Measurements from ENCODE around the gene SLC17A4.

Gene SLC17A4

GRCh38 chr6:25749837-25750236 is 4.7 kb upstream of the SLC17A4 start:
- TF ChIP-seq CTCF (IDR thresholded peaks at IDR 0.05; ENCODE audit: insufficient read depth, low read depth, low read length, missing control alignments) = no peak
- DNase-seq (ENCODE audit: low read depth) = no peak
- H3K4me3 ChIP-seq (ENCODE audit: low read depth, low read length) = no peak overlapping the region

- no peak for TF ChIP-seq CTCF (IDR thresholded peaks at IDR 0.05; ENCODE audit: insufficient read depth, low read depth, low read length, missing control alignments)
- no peak overlapping the region for H3K4me3 ChIP-seq (ENCODE audit: low read depth, low read length)
- DNase-seq (ENCODE audit: low read depth) = no peak
These were observed 3.6 kb upstream of the SLC17A4 start for GRCh38 chr6:25750906-25751305.

- DNase-seq (ENCODE audit: low read depth) = no peak
- TF ChIP-seq CTCF (IDR thresholded peaks at IDR 0.05; ENCODE audit: insufficient read depth, low read depth, low read length, missing control alignments) = no peak
- no peak overlapping the region for H3K4me3 ChIP-seq (ENCODE audit: low read depth, low read length)
These were observed 1.5 kb upstream of the SLC17A4 start for GRCh38 chr6:25753079-25753478.

- TF ChIP-seq CTCF (IDR thresholded peaks at IDR 0.05; ENCODE audit: insufficient read depth, low read depth, low read length, missing control alignments) = no peak
- H3K4me3 ChIP-seq (ENCODE audit: low read depth, low read length) = no peak overlapping the region
- DNase-seq (ENCODE audit: low read depth) = no peak
These were observed 941 bp downstream of the SLC17A4 start for GRCh38 chr6:25755483-25755882.

GRCh38 chr6:25756382-25757363 is 2.1 kb downstream of the SLC17A4 start:
- no peak overlapping the region for H3K4me3 ChIP-seq (ENCODE audit: low read depth, low read length)
- no peak for TF ChIP-seq CTCF (IDR thresholded peaks at IDR 0.05; ENCODE audit: insufficient read depth, low read depth, low read length, missing control alignments)
- DNase-seq (ENCODE audit: low read depth) = no peak

- no peak overlapping the region for H3K4me3 ChIP-seq (ENCODE audit: low read depth, low read length)
These were observed 3.5 kb downstream of the SLC17A4 start for GRCh38 chr6:25757936-25758642.

More at GRCh38 chr6:25757936-25758642, 3.5 kb downstream of the SLC17A4 start:
- no peak for TF ChIP-seq CTCF (IDR thresholded peaks at IDR 0.05; ENCODE audit: insufficient read depth, low read depth, low read length, missing control alignments)
- DNase-seq (ENCODE audit: low read depth) = no peak

All from GM12865 (cell line).